HepG2 (cell line): ENCODE results near the gene SINHCAF. TPM values are rescaled to one million over a fixed set of nuclear protein-coding genes. Genes with fewer than 3 reads are reported as not detected.
A peak's percentile ranks its signal among the peaks of the same experiment; 100 is the strongest.

Source experiments
- ATAC-seq: fragments of 200-7000 bp; cut with Tn5 transposase; 3 replicates; pipeline ENCODE4 v1.9.1; 2020; ENCODE audit warnings: mild to moderate bottlenecking, moderate library complexity
- BruUV-seq: library from RNA; stranded (reverse); fragments of 400-500 nt; replicated peaks from 2 replicates; lab custom pipeline; 2021; lab: Mats Ljungman, UMichigan
- CTCF ChIA-PET: fragments of 300-600 bp; formaldehyde crosslinking; extraction: SDS; loops from one replicate; lab custom pipeline; 2021; ENCODE audit warnings: low total read pairs, inconsistent platforms, low intra/inter-chr PET ratio; lab: Yijun Ruan, JAX
- POLR2A ChIA-PET: fragments of 350-600 bp; sonication (Branson Sonifier 250); formaldehyde crosslinking; loops from one replicate; lab custom pipeline; 2020; ENCODE audit warnings: antibody characterized with exemption, inconsistent platforms; lab: Yijun Ruan, JAX
- DNase-seq: peaks from one replicate; pipeline ENCODE4 v3.0.0-alpha.2; 2015; ENCODE audit warnings: low spot score
- FAIRE-seq: peaks from 3 replicates; lab custom pipeline; 2011; peaks lifted over from hg19 to GRCh38; lab: Jason Lieb, UNC
- H2AFZ ChIP-seq: one replicate; pipeline ENCODE4 v1.6.1; 2011; ENCODE audit warnings: low read length, inconsistent platforms
- H3K27ac ChIP-seq: fragments of 300-600 bp; 3 replicates; pipeline ENCODE4 v1.8.0; 2011; ENCODE audit warnings: mixed run types, mild to moderate bottlenecking, mixed read lengths, low read length, inconsistent platforms; ENCODE audit not compliant: insufficient read depth; ENCODE audit errors: extremely low read length
- H3K27me3 ChIP-seq, 2 experiments: fragments of 200-600 bp in 1 of 2; 2 replicates in 1 of 2; 3 replicates in 1 of 2; pipeline versions ENCODE4 v1.6.0 to v1.8.0; 2011; ENCODE audit warnings: low read length in 2 of 2, mild to moderate bottlenecking in 2 of 2, moderate library complexity in 2 of 2, inconsistent platforms in 1 of 2; ENCODE audit not compliant: insufficient read depth in 2 of 2, control insufficient read depth in 1 of 2
- H3K36me3 ChIP-seq, 2 experiments: fragments of 200-600 bp in 1 of 2; replicated peaks in 1 of 2; 2 replicates in 1 of 2; 3 replicates in 1 of 2; pipeline versions ENCODE4 v1.5.1 to v1.8.0; 2011; ENCODE audit warnings: low read length in 2 of 2, inconsistent platforms in 1 of 2; ENCODE audit not compliant: insufficient read depth in 2 of 2, control insufficient read depth in 1 of 2
- H3K4me1 ChIP-seq: 2 replicates; pipeline ENCODE4 v1.5.1; 2012; ENCODE audit warnings: low read length, inconsistent platforms; ENCODE audit not compliant: insufficient read depth
- H3K4me2 ChIP-seq: 2 replicates; pipeline ENCODE4 v1.6.0; 2011; ENCODE audit warnings: low read depth, low read length, inconsistent platforms
- H3K4me3 ChIP-seq, 3 experiments: fragments of 200-600 bp in 1 of 3; sonication (generic), shearing (Covaris generic) in 1 of 3; replicated peaks in 1 of 3; 2 replicates each; pipeline ENCODE4 v1.5.1; 2011 to 2016; ENCODE audit warnings: low read length in 3 of 3, inconsistent platforms in 2 of 3, low read depth in 2 of 3, mild to moderate bottlenecking in 2 of 3, control low read depth in 1 of 3, mixed read lengths in 1 of 3; ENCODE audit not compliant: insufficient read depth in 1 of 3
- H3K79me2 ChIP-seq: one replicate; pipeline ENCODE4 v1.6.1; 2011; ENCODE audit warnings: low read length, inconsistent platforms; ENCODE audit not compliant: insufficient read depth
- H3K9ac ChIP-seq: 2 replicates; pipeline ENCODE4 v1.6.0; 2011; ENCODE audit warnings: mild to moderate bottlenecking, low read depth, low read length, inconsistent platforms; ENCODE audit not compliant: insufficient read depth
- H3K9me3 ChIP-seq: 2 replicates; pipeline ENCODE4 v1.5.1; 2012; ENCODE audit warnings: mild to moderate bottlenecking, low read length
- H4K20me1 ChIP-seq: 2 replicates; pipeline ENCODE4 v1.6.0; 2011; ENCODE audit warnings: inconsistent platforms, mild to moderate bottlenecking, low read length, moderate library complexity; ENCODE audit not compliant: insufficient read depth
- ATF2 ChIP-seq: sonication (generic); formaldehyde crosslinking; IDR thresholded peaks from 2 replicates; pipeline ENCODE4 v1.4.0; 2020; ENCODE audit warnings: missing genetic modification reagents
- ATF3 ChIP-seq: sonication (generic); formaldehyde crosslinking; IDR thresholded peaks from 2 replicates; pipeline ENCODE4 v1.4.0; 2020; ENCODE audit warnings: missing genetic modification reagents
- FIP1L1 ChIP-seq: fragments of 200-400 bp; formaldehyde crosslinking; IDR thresholded peaks from 2 replicates; pipeline ENCODE4 v1.6.1; 2018; ENCODE audit warnings: low read depth, mild to moderate bottlenecking, low read length, moderate library complexity, borderline replicate concordance; ENCODE audit not compliant: insufficient read depth
- RBM22 ChIP-seq: fragments of 200-400 bp; formaldehyde crosslinking; optimal IDR thresholded peaks from 2 replicates; pipeline ENCODE3; 2017; ENCODE audit warnings: mild to moderate bottlenecking, low read length, moderate library complexity
- ZNF350 ChIP-seq: sonication (generic); formaldehyde crosslinking; IDR thresholded peaks from 2 replicates; pipeline ENCODE4 v1.4.0; 2020; ENCODE audit warnings: mild to moderate bottlenecking, low read depth, missing genetic modification reagents, borderline replicate concordance
- WGBS: methylation state at CpG from one replicate; pipeline ENCODE4 v1.1.6; 2017; ENCODE audit warnings: low lambda C conversion rate; 5-methylcytosine and 5-hydroxymethylcytosine counted together
- in situ Hi-C: cut with HindIII; loops from 2 replicates; pipeline ENCODE4 v1.10.0; 2017; ENCODE audit warnings: low pct_unique_long_range_greater_than_20kb; ENCODE audit not compliant: extremely low pct_ligation_motif_present
- intact Hi-C: fragments of 100-400 bp; cut with micrococcal nuclease; formaldehyde crosslinking; loops from one replicate; pipeline ENCODE4 v1.10.0; 2022; ENCODE audit not compliant: unreplicated experiment
- polyA plus RNA-seq, 8 experiments: library from polyadenylated mRNA; depleted of rRNA in 3 of 8; stranded (reverse) in 7 of 8; unstranded in 1 of 8; fragments of >200 nt; fragmentation: Illumina TruSeq in 4 of 8; extraction: Trizol in 4 of 8; gene quantifications; 2 replicates each; pipeline versions ENCODE4 v1.2.1 to v1.2.3, GENCODE V29; 2011 to 2016; ENCODE audit warnings: low read depth in 4 of 8, missing spikeins in 1 of 8, mixed read lengths in 1 of 8; ENCODE audit not compliant: insufficient read depth in 1 of 8
- total RNA-seq, 5 experiments: library from RNA; depleted of rRNA; stranded (reverse); fragments of >200 nt; fragmentation: Illumina TruSeq; extraction: Trizol; gene quantifications; 2 replicates each; pipeline ENCODE4 v1.2.3, GENCODE V29; 2016; ENCODE audit warnings: low read depth in 1 of 5

Gene SINHCAF
- total and polyA plus RNA-seq, 2 of the 13 experiments (the other 11 are each of a cell fraction or from before 2014, with no cell fraction given) = 54.6 to 97.8 TPM

GRCh38 chr12:31317471-31318395 lies 8.2 kb downstream of the SINHCAF start:
- Histone ChIP-seq H3K9me3 (no peaks in the 10 kb centered on the region), H3K36me3 (peaks cover 2% of the 10 kb centered on the region in 2 experiments; a peak in 2 of 5 replicates), H3K27me3 (no peaks in the 10 kb centered on the region), H2AFZ (no peak overlapping the region), H4K20me1 (peaks cover 97% of the 10 kb centered on the region), H3K27ac (no peak overlapping the region), H3K9ac (peak overlapping the region; percentile 40; the same call in 1 of the 2 replicates), H3K79me2 (peaks cover 98% of the 10 kb centered on the region), H3K4me2 (peak overlapping the region; percentile 60), H3K4me1 (peaks cover 76% of the 10 kb centered on the region), H3K4me3 (peak overlapping the region in 2 of 3 experiments; percentile 14 to 31; a peak in 3 of 6 replicates)
- DNase-seq = no peak
- in situ Hi-C loops (no loop called here), intact Hi-C loops (no loop called here)
- no peak for FAIRE-seq
- CTCF ChIA-PET = no interaction called here
- TF ChIP-seq ATF3 (CRISPR knock-in tag) (no peak), FIP1L1 (no peak), RBM22 (peak; percentile 54)
- POLR2A ChIA-PET = no interaction called here
- ATAC-seq = no peak; the same call in 2 of the 3 replicates
- 61% methylated on average over 8 of the region's 8 CpGs for WGBS
- BruUV-seq = no TSS peak

DNA sequence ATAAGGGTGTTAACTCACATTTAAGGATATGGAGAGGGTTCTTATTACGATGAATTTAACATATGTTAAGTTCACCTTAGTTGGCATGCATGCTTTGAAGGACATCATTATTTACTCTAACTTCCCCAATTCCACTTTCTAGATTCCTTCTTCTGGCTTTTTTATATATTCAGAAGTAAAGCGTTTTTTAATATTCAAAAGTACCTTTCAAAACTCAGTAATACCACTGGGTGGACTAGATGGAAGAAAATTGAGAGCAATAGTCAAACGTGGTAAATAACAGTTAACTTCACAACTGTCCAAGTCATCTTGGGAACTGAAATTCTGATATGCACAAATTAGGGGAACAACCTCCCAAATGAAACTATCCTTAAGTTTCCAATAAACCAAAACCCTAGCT lies 9.1 kb downstream of the SINHCAF start:
- Histone ChIP-seq H3K27ac (no peak overlapping the region), H4K20me1 (peaks cover 97% of the 10 kb centered on the region), H3K79me2 (peaks cover 98% of the 10 kb centered on the region), H3K9me3 (no peaks in the 10 kb centered on the region), H3K36me3 (peaks cover 2% of the 10 kb centered on the region in 2 experiments; a peak in 3 of 5 replicates), H3K4me3 (no peak overlapping the region), H3K4me2 (no peak overlapping the region), H3K27me3 (no peaks in the 10 kb centered on the region), H3K4me1 (peaks cover 68% of the 10 kb centered on the region), H2AFZ (no peak overlapping the region), H3K9ac (no peak overlapping the region)
- in situ Hi-C loops = no loop called here
- ChIA-PET POLR2A (no interaction called here), CTCF (no interaction called here)
- WGBS = 78% methylated on average over 3 of the region's 3 CpGs
- no peak for DNase-seq
- no peak for ATAC-seq
- TF ChIP-seq ATF2 (CRISPR knock-in tag) = no peak
- TF ChIP-seq ZNF350 = no peak
- no TSS peak for BruUV-seq
- FAIRE-seq = no peak
- intact Hi-C loops = no loop called here
